Cardiac ventricle fibroblast (primary cell): ENCODE results near the gene MIEN1. TPM values are rescaled to one million over a fixed set of nuclear protein-coding genes. Genes with fewer than 3 reads are reported as not detected.

Experiments used
- total RNA-seq: library from RNA; depleted of rRNA; stranded (reverse); fragments of >200 nt; gene quantifications from 2 replicates; pipeline ENCODE4 v1.2.3, GENCODE V29; 2015

The MIEN1 gene, protein sequence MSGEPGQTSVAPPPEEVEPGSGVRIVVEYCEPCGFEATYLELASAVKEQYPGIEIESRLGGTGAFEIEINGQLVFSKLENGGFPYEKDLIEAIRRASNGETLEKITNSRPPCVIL
- 38.7 and 50.6 TPM in 2 replicates for total RNA-seq

DNA sequence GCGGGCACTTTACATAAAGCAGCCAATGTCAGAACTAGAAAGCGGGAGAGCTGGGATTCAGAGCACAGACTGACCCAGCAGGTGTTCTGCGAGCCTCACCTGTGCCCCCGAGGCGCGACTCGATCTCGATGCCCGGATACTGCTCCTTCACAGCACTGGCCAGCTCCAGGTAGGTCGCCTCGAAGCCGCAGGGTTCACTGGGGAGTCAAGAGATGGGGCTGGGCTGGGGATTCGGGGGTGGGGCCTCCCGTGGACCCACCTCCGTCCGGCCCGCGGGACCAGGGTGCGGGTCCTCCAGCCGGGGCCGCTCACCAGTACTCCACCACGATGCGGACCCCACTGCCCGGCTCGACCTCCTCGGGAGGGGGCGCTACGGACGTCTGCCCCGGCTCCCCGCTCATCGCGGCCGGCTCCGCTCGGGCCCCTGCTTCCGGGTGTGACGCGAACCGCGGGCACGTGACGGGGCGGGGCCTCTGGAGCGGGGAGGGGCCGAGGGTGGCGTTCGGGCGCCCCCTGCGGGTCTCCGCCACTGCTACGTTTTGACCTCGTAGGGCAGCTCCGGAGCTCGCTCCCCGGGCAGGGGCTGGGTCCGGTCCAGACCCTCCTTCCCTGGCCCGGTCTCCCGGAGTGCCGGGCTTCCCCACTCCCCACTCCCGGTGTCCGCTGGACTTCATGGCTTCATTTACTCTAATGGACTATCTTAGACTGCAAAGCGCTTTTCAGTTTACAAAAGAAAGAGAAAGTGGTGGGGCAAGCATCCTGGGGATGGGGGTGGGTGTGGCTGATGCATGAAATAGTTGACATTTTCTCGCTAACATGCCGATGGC, at the start of gene MIEN1:
Gene MIEN1 (minus strand): TSS at position 438 of the 827 bp plus-strand sequence. CDS start 37 bp downstream, at position 401.

DNA sequence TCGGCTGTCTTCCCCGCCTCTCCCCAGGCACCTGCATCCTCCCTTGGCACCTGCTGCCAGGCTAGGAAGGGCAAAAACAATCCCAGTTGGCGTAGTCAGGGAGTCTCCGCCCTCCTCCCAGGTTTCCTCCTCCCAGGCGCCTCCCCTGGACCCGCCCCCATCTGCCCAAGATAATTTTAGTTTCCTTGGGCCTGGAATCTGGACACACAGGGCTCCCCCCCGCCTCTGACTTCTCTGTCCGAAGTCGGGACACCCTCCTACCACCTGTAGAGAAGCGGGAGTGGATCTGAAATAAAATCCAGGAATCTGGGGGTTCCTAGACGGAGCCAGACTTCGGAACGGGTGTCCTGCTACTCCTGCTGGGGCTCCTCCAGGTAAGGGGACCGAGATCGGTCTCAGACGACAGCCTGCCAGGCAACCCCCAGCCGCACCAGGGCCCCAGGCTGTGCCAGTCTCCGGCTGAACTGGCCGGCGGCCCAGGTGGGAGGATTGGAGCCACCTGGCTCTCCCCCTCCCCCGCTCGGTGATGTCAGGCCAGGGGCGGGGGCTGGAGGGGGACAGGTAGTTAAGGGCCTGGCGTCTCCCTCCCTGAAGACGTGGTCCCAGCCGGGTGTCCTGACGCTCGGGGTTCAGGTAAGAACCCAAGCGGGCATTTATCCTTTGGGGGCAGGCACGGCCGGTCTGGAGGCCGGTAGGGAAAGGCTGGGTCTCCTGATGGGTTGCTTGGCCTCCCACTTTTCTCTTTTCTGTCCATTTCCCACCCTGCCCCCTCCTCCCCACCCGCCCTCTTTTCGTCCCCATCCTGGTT, 7.6 kb upstream of the MIEN1 start, which contains the start of gene GRB7:
Gene GRB7 (plus strand): TSS at position 179 of the 808 bp plus-strand sequence. CDS start 4,364 bp downstream, outside the sequence.

DNA sequence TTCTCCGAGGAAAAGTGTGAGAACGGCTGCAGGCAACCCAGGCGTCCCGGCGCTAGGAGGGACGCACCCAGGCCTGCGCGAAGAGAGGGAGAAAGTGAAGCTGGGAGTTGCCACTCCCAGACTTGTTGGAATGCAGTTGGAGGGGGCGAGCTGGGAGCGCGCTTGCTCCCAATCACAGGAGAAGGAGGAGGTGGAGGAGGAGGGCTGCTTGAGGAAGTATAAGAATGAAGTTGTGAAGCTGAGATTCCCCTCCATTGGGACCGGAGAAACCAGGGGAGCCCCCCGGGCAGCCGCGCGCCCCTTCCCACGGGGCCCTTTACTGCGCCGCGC, 30.5 kb downstream of the MIEN1 start, which contains the start of gene ERBB2:
Gene ERBB2 (plus strand): TSS at position 247 of the 330 bp plus-strand sequence. CDS start 175 bp downstream, outside the sequence.

GRCh38 chr17:39687546-39688474, 42.5 kb downstream of the MIEN1 start, which contains the start of gene PGAP3:
Gene PGAP3 (minus strand): TSS chr17:39688057. CDS start chr17:39688014, 43 bp downstream.

Other genes starting within 250 kb of the MIEN1 start
- gene NEUROD2, start 122.6 kb downstream of the MIEN1 start, total RNA-seq = not detected in 2 replicates
- gene PPP1R1B, start 103.6 kb downstream of the MIEN1 start, total RNA-seq = 89.5 and 113 TPM in 2 replicates
- 23.1 and 31.5 TPM in 2 replicates for gene STARD3, start 93.4 kb downstream of the MIEN1 start, total RNA-seq
- gene TCAP, start 65.2 kb downstream of the MIEN1 start, total RNA-seq = 0.25 TPM in 1 of 2 replicates, not detected in the other
- not detected in 2 replicates for gene PNMT, start 62.1 kb downstream of the MIEN1 start, total RNA-seq
- gene PGAP3, start 42.5 kb downstream of the MIEN1 start, total RNA-seq = 10.5 and 16.8 TPM in 2 replicates
- gene ERBB2, start 30.5 kb downstream of the MIEN1 start, total RNA-seq = 29.9 and 35.7 TPM in 2 replicates
- 0.29 and 0.44 TPM in 2 replicates for gene GRB7, start 7.4 kb upstream of the MIEN1 start, total RNA-seq
- gene IKZF3, start 133.8 kb upstream of the MIEN1 start, total RNA-seq = not detected in 2 replicates
- not detected in 2 replicates for gene ZPBP2, start 137.7 kb upstream of the MIEN1 start, total RNA-seq
- gene GSDMB, start 188.1 kb upstream of the MIEN1 start, total RNA-seq = 3.5 and 4.7 TPM in 2 replicates
- gene ORMDL3, start 197.1 kb upstream of the MIEN1 start, total RNA-seq = 43.6 and 46.1 TPM in 2 replicates
- gene LRRC3C, start 197.2 kb upstream of the MIEN1 start, total RNA-seq = not detected in 2 replicates
- gene GSDMA, start 232.5 kb upstream of the MIEN1 start, total RNA-seq = not detected in 2 replicates